Inferior parietal cortex (tissue), 1 donor: ENCODE data around the gene PLCE1.

Experiments used
- DNase-seq: peaks from one replicate; pipeline ENCODE4 v3.0.0-alpha.2; 2016; ENCODE audit errors: extremely low spot score

The PLCE1 gene

GRCh38 chr10:94023906-94024305, 30.2 kb downstream of the PLCE1 start:
- no peak for DNase-seq

GRCh38 chr10:94024407-94024806, 30.7 kb downstream of the PLCE1 start:
- no peak for DNase-seq

DNA sequence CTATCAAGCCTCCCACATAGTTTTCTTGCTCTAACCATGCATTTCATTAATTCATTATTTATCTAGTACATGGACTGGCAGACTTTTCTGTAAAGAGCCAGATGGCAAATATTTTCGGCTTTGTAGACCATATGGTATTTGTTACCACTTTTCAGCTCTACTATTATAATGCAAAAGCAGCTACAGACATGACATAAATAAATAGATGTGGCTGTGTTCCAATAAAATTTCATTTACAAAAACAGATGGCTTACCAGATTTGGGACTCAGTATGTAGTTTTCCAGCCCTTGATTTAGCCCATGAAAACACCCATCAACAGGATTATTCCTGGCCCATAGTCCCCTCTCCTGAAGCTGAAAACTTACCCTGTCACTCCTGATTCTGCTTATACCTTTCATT, 32.1 kb downstream of the PLCE1 start:
- no peak for DNase-seq

DNA sequence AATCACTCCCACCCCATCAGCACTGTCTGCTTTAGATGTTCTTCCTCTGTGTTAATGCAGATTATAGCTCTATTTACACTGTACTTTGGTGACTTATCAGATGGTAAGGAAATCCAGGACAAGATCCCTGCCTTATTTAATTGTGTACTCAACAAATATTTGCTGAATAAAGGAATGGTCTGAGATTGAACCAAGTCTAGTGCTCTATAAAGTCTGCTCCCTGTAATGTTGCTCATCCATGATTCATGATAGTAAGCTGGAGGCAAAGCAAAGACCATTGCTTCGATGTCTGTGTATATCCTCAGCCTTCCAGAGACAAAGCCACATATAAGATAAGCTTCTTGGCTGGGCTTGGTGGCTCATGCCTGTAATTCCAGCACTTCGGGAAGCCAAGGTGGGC, 33.5 kb downstream of the PLCE1 start:
- DNase-seq, result no peak

GRCh38 chr10:94029955-94030354, 36.2 kb downstream of the PLCE1 start:
- DNase-seq, result no peak

- DNase-seq, result no peak
Measured at GRCh38 chr10:94035982-94036765, 42.4 kb downstream of the PLCE1 start.

GRCh38 chr10:94036766-94037033, 43.0 kb downstream of the PLCE1 start:
- no peak for DNase-seq

GRCh38 chr10:94037286-94037685, 43.6 kb downstream of the PLCE1 start:
- no peak for DNase-seq

GRCh38 chr10:94038024-94038423, 44.3 kb downstream of the PLCE1 start:
- DNase-seq, result no peak

DNA sequence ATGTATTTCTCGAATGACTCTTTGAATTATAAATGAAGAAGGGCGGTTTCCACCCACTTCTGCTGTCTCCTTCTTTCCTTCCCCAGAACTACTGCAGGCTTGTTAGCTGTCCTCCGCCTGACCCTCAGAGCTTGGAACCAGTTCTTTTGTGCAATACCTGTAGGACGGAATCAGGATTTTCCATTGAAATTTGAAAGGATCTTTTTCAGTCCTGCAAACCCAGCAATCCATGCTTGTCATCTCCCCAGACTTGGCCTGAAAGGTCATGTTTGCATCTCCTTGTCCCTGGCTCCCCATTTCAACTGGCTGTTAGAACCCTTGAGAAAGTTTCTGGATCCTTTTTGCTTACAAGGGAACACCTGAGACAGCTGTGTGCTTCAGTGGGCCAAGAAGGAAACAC, 47.5 kb downstream of the PLCE1 start:
- DNase-seq, result no peak

- DNase-seq, result no peak
Measured at GRCh38 chr10:94042001-94042833, 48.5 kb downstream of the PLCE1 start.

DNA sequence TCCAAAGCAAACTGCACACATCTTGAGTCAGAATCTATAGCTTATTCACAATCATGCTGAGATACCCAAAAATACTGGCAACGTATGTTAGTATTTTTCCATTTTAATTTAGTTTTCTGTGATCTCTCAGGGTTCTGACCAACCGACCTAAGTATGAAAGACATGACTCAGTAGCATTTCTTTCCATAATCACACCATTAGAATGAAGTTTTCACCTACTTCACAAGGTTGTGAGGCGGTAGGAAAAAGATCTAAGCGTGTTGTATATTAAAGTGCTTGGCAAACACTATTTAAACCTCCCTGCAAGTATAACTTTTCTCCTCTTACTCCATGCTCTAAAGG, 49.1 kb downstream of the PLCE1 start:
- no peak for DNase-seq
